ENCODE results near the gene ARPIN.
"Not testable (repeated sequence)": the region's sequence is repeated elsewhere in the genome, so short reads cannot be mapped to it uniquely, and the experiment has no call there.

The ARPIN gene

GRCh38 chr15:89876396-89877082, 36.2 kb downstream of the ARPIN start:
- no peak for DNase-seq

GRCh38 chr15:89875741-89876140, 37.0 kb downstream of the ARPIN start:
- no peak for DNase-seq

GRCh38 chr15:89874926-89875564, 37.7 kb downstream of the ARPIN start:
- peak; percentile 87 for DNase-seq

GRCh38 chr15:89870688-89871288, 42.0 kb downstream of the ARPIN start:
- no peak for DNase-seq

- DNase-seq = no peak
Observed at GRCh38 chr15:89870006-89870405, 42.7 kb downstream of the ARPIN start.

GRCh38 chr15:89869490-89869889, 43.3 kb downstream of the ARPIN start:
- not testable (repeated sequence) for DNase-seq

- DNase-seq = no peak
Observed at GRCh38 chr15:89864958-89865739, 47.6 kb downstream of the ARPIN start.

- no peak for DNase-seq
Observed at GRCh38 chr15:89863918-89864317, 48.8 kb downstream of the ARPIN start.

GRCh38 chr15:89860891-89861290, 51.9 kb downstream of the ARPIN start:
- DNase-seq = no peak

GRCh38 chr15:89860431-89860830, 52.3 kb downstream of the ARPIN start:
- no peak for DNase-seq

- DNase-seq = no peak
Observed at GRCh38 chr15:89858661-89859458, 53.9 kb downstream of the ARPIN start.

GRCh38 chr15:89857673-89858072, 55.1 kb downstream of the ARPIN start:
- DNase-seq = no peak

GRCh38 chr15:89855948-89856347, 56.8 kb downstream of the ARPIN start:
- DNase-seq = no peak

GRCh38 chr15:89854863-89855262, 57.9 kb downstream of the ARPIN start:
- DNase-seq = not testable (repeated sequence)

GRCh38 chr15:89852342-89852995, 60.3 kb downstream of the ARPIN start:
- no peak for DNase-seq

GRCh38 chr15:89851673-89852341, 60.9 kb downstream of the ARPIN start:
- DNase-seq = no peak

GRCh38 chr15:89848970-89849292, 63.8 kb downstream of the ARPIN start:
- no peak for DNase-seq

GRCh38 chr15:89847101-89847500, 65.7 kb downstream of the ARPIN start:
- no peak for DNase-seq

- DNase-seq = peak; percentile 24
Observed at GRCh38 chr15:89845305-89845893, 67.4 kb downstream of the ARPIN start.
